Tibial nerve (tissue), 4 donors: ENCODE results near the gene EPB41L4B.

ENCODE experiments used
- EP300 ChIP-seq, 2 donors: sonication (generic); formaldehyde crosslinking; IDR thresholded peaks; one replicate each; pipeline ENCODE4 v1.6.1; 2017; ENCODE audit warnings: antibody characterized with exemption in 2 of 2, mild to moderate bottlenecking in 1 of 2
- POLR2A ChIP-seq, 2 donors: fragments of 450-650 bp; IDR thresholded peaks; one replicate each; pipeline ENCODE4 v1.6.1; 2017; ENCODE audit warnings: antibody characterized with exemption in 2 of 2, mild to moderate bottlenecking in 2 of 2, moderate library complexity in 2 of 2
- TF ChIP-seq, protein P1 (sequence below), 5 experiments: fragments of 200-600 bp in 3 of 5; fragments of 450-650 bp in 2 of 5; sonication (generic) in 3 of 5; IDR thresholded peaks; one replicate each; pipeline ENCODE4 v1.5.1; 2016 to 2019; ENCODE audit warnings: antibody characterized with exemption in 5 of 5, mild to moderate bottlenecking in 3 of 5, moderate library complexity in 2 of 5

GRCh38 chr9:109145051-109145450, 175.8 kb downstream of the EPB41L4B start:
- TF ChIP-seq POLR2A (IDR thresholded peaks at IDR 0.05) (no peak), EP300 (IDR thresholded peaks at IDR 0.05) (no peak)
- TF ChIP-seq, protein P1, sequence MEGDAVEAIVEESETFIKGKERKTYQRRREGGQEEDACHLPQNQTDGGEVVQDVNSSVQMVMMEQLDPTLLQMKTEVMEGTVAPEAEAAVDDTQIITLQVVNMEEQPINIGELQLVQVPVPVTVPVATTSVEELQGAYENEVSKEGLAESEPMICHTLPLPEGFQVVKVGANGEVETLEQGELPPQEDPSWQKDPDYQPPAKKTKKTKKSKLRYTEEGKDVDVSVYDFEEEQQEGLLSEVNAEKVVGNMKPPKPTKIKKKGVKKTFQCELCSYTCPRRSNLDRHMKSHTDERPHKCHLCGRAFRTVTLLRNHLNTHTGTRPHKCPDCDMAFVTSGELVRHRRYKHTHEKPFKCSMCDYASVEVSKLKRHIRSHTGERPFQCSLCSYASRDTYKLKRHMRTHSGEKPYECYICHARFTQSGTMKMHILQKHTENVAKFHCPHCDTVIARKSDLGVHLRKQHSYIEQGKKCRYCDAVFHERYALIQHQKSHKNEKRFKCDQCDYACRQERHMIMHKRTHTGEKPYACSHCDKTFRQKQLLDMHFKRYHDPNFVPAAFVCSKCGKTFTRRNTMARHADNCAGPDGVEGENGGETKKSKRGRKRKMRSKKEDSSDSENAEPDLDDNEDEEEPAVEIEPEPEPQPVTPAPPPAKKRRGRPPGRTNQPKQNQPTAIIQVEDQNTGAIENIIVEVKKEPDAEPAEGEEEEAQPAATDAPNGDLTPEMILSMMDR (IDR thresholded peaks at IDR 0.05): no peak
